BE2C (cell line): ENCODE data around the gene NEXN.

Source experiments
- DNase-seq: peaks from one replicate; pipeline ENCODE4 v3.0.0-alpha.2; 2020
- H3K27me3 ChIP-seq: fragments of 250-450 bp; sonication (Bioruptor Pico); 2 replicates; pipeline ENCODE4 v1.5.1; 2020; ENCODE audit warnings: mild to moderate bottlenecking
- H3K36me3 ChIP-seq: fragments of 250-450 bp; sonication (Bioruptor Pico); 2 replicates; pipeline ENCODE4 v1.5.1; 2020; ENCODE audit warnings: mild to moderate bottlenecking
- H3K4me1 ChIP-seq: fragments of 250-450 bp; sonication (Bioruptor Pico); 2 replicates; pipeline ENCODE4 v1.5.1; 2020
- H3K4me3 ChIP-seq: 2 replicates; pipeline ENCODE4 v1.5.1; 2011; ENCODE audit warnings: low read depth, low read length
- H3K9me3 ChIP-seq: fragments of 250-450 bp; sonication (Bioruptor Pico); 2 replicates; pipeline ENCODE4 v1.5.1; 2020
- CTCF ChIP-seq: IDR thresholded peaks from 2 replicates; pipeline ENCODE4 v1.5.1; 2012; ENCODE audit warnings: mild to moderate bottlenecking, low read depth, low read length

NEXN gene

GRCh38 chr1:77891200-77891599 lies 2.8 kb downstream of the NEXN start:
- Histone ChIP-seq H3K36me3 (no peaks in the 10 kb centered on the region), H3K4me1 (no peaks in the 10 kb centered on the region), H3K27me3 (no peaks in the 10 kb centered on the region), H3K9me3 (no peaks in the 10 kb centered on the region), H3K4me3 (no peak overlapping the region)
- no peak for DNase-seq
- no peak for TF ChIP-seq CTCF

- Histone ChIP-seq H3K36me3 (no peaks in the 10 kb centered on the region), H3K9me3 (no peaks in the 10 kb centered on the region), H3K27me3 (no peaks in the 10 kb centered on the region), H3K4me3 (no peak overlapping the region), H3K4me1 (no peaks in the 10 kb centered on the region)
- DNase-seq = no peak
- no peak for TF ChIP-seq CTCF
Observed at GRCh38 chr1:77899647-77900320, 11.4 kb downstream of the NEXN start.

GRCh38 chr1:77900687-77901293 lies 12.4 kb downstream of the NEXN start:
- DNase-seq = peak; percentile 13
- Histone ChIP-seq H3K4me1 (no peaks in the 10 kb centered on the region), H3K36me3 (no peaks in the 10 kb centered on the region), H3K4me3 (no peak overlapping the region), H3K9me3 (no peaks in the 10 kb centered on the region), H3K27me3 (no peaks in the 10 kb centered on the region)
- peak; percentile 62 for TF ChIP-seq CTCF

- H3K4me3 ChIP-seq = no peak overlapping the region
Observed at GRCh38 chr1:77905603-77906002, 17.2 kb downstream of the NEXN start.

GRCh38 chr1:77906019-77906545 lies 17.7 kb downstream of the NEXN start:
- DNase-seq = no peak
- Histone ChIP-seq H3K27me3 (no peaks in the 10 kb centered on the region), H3K4me3 (no peak overlapping the region), H3K36me3 (no peaks in the 10 kb centered on the region), H3K9me3 (no peaks in the 10 kb centered on the region), H3K4me1 (no peaks in the 10 kb centered on the region)
- no peak for TF ChIP-seq CTCF

More at GRCh38 chr1:77905603-77906002, 17.2 kb downstream of the NEXN start:
- H3K9me3 ChIP-seq = no peaks in the 10 kb centered on the region
- DNase-seq = no peak
- no peak for TF ChIP-seq CTCF
- H3K27me3 ChIP-seq = no peaks in the 10 kb centered on the region
- no peaks in the 10 kb centered on the region for H3K36me3 ChIP-seq
- H3K4me1 ChIP-seq = no peaks in the 10 kb centered on the region

- no peaks in the 10 kb centered on the region for H3K36me3 ChIP-seq
- no peak overlapping the region for H3K4me3 ChIP-seq
- H3K4me1 ChIP-seq = no peaks in the 10 kb centered on the region
- DNase-seq = no peak
- no peak for TF ChIP-seq CTCF
- no peaks in the 10 kb centered on the region for H3K27me3 ChIP-seq
- no peaks in the 10 kb centered on the region for H3K9me3 ChIP-seq
Observed at GRCh38 chr1:77906624-77907023, 18.2 kb downstream of the NEXN start.
